HG03159 (cell line): ENCODE data around the gene MAGEA9B.
"Not testable (repeated sequence)": the region's sequence is repeated elsewhere in the genome, so short reads cannot be mapped to it uniquely, and the experiment has no call there.

Experiments
- ATAC-seq: cut with Tn5 transposase; IDR thresholded peaks from one replicate; pipeline ENCODE4 v1.9.1; 2021; ENCODE audit warnings: mild to moderate bottlenecking, moderate library complexity; ENCODE audit not compliant: unreplicated experiment

MAGEA9B gene, protein sequence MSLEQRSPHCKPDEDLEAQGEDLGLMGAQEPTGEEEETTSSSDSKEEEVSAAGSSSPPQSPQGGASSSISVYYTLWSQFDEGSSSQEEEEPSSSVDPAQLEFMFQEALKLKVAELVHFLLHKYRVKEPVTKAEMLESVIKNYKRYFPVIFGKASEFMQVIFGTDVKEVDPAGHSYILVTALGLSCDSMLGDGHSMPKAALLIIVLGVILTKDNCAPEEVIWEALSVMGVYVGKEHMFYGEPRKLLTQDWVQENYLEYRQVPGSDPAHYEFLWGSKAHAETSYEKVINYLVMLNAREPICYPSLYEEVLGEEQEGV

DNA sequence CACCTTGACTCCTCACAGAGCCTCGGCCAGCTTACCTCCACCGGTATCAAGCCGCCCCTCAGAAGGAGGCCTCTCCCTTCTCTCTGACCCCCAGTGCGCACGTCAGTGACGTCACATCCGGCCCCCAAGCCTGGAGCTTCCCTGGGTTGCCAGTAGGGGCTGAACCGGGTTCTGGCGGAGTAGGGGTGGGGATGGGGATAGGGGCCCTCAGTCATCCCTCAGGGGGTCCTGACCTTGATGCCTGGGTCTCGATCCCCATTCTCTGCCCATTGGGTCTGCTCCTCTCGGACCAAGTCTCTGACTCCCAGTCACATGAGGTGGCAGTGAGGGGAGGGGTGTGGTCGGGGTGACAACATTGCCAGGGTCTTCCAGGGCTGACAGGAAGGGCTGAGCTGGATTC, at the start of gene MAGEA9B:
Gene MAGEA9B, minus strand, starts transcription at position 101 of the 400 bp plus-strand sequence. CDS start 4,280 bp downstream, outside the sequence.
- not testable (repeated sequence) for ATAC-seq

DNA sequence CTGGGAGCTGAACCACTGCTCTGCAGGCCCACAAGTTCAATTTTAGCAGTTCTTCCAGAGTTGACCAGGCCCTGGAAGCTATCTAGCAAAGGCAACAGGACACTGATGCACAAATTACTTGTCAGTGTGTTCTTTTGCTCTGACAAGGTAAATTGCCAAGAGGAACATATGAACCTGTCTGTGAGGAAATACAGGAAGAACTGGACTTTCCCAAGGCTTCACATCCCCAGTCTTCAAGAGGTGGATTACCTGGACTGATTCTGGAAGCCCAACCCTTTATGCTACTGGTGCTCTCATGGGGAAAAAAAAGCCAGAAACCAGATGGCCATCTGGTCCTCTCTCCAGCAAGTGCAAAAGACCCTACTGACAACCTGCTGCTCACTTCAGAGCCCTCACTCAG, 46.3 kb upstream of the MAGEA9B start:
- ATAC-seq, result no peak

DNA sequence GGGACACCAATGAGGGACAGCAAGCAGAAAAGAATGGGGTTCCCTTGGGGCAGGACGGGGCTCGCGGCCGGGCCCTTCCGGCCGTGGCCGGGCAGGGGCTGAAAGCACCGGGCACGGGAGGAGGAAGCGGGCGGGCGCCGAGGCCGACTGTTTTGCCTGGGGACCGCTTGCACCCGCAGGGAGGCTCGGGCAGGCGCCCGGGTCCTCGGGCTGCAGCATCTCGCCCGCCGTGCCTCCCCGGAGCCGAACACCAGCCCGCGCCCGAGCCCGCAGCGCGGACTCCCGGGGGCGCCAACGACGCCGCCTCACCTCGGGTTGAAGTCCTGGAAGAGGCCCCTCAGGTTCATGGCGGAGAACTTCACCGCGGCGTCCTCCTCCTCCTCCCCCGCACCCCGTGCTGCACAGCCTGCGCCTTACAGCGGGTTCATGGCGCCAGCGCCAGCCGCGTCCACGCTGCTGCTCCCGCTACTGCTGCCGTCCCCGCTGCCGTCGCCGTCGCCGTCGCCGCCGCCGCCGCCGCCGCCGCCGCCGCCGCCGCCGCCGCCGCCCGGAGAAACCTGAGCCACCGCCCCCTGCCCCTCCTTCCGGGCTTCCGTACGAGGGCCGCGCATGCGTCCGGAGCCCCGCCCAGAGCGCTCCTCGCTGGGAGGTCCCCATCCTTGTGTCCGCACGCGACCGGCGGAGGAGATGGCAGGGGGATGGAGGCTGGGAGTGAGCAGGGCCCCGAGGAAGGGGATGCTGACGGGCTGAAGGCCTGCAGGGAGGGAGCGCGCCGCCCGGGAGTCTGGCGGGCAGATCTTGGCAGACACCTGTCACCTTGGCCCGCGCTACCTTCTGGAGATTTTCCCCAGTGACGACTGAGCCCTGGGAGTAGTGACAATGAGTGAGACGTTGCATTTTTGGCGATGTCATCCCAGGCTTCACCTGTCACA, 44.2 kb upstream of the MAGEA9B start, which contains the start of gene TMEM185A:
Gene TMEM185A, minus strand, starts transcription at position 559 of the 932 bp plus-strand sequence. Its CDS starts 212 bp downstream, at position 347.
- peak; percentile 72 for ATAC-seq

DNA sequence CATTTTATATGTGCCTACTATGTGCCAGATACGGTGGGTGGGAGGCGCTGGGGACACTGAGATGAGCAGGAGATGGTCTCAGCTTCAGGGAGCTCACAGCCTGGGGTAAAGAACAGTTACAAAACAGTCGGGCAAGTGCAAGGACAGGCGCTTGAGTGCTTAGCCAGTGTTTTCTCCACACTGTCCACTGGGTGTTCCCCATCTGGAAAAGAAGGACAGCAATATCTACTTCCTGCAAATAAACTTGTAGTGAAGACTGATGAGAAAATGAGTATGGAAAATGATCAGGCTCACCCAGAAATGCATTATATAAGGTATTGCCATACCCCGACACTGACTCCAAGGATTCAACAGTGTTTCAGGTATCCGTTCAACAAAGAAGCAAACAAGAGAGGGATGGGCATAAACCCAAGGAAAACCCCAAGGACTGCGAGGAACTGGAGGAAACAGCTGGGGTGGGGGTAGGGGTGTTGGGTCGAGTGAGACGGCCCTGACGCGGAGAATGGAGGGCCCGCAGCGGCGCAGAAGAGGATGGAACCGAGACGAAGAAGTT, 43.5 kb upstream of the MAGEA9B start:
- no peak for ATAC-seq

DNA sequence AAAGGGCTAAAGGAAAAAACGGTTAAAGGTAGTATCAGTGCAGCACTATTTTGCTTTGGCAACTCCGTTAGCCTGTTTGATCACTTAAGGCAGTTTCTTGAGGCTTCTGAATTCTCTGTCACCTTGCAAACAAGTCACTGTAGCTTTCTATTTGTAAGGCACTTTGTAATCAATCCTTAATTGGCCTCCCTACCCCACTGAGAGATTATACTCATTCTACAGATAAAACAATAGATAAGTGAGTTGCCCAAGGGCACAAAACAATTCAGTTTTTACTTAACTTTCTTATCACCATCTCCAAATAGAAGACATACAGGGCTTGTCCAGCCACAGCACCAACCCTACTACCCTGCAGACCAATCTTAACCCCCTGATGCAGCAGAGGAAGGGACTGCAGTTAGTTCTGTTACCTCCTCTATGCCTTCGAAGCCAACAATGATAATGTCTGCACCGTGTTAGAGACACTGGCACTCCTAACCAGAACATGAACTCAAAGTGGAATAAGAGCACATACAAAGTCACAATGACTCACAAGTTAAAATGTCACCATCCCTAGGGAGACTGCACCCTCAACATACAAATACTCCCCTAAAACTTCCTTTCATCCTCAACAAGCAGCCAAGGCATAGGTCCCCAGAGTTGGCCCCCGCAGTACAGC, 42.6 kb upstream of the MAGEA9B start:
- no peak for ATAC-seq

DNA sequence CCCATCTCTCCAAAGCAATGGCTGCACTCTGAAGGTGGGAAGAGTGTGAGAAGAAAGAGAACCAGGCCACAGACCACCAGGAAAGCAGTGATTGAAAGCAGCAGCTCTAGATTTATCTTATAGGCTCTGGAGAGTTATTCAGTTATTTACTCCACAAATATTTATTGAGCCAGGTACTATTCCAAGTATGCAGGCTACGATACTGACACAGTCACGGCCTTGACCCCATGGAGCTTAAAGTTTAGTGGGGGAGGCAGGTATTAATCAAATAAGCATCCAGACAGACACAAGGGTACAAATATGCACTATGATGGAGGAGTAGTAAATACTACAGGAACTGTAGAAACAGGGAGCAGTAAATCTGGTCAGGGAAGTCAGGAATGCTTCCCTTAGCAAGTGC, 41.5 kb upstream of the MAGEA9B start:
- no peak for ATAC-seq

DNA sequence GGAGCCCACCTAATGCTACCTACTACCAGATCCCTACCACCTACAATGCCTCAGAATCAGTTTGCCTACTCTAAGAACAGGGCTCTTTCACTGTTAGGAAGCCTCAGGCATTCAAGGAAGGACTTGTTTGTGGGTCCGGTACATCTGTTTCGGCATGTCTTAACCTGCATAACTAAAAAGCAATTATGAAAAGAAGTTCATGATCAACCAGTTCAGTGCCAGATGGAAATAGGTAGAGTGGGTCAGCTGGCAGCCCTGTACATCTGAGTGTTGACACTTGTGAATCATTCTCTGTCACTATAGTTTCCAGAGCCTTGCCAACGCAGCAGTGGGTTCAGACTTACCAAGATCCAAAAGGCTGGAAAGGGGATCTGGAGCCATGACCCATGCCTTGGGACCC, 41.0 kb upstream of the MAGEA9B start:
- ATAC-seq, result no peak

DNA sequence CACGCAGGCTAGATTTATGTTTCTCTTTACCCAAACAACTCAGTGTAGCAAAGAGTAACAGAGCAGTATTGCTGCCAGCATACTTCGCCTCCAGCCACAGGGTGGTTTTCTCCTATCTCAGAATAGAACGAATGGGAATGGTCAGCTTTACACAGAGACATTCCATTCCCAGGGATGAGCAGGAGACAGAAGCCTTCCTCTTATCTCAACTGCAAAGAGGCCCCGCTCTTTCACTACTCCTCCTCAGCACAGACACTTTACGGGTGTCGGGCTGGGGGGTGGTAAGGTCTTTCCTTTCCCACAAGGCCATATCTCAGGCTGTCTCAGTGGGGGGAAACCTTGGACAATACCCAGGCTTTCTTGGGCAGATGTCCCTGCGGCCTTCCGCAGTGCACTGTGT, 39.6 kb upstream of the MAGEA9B start:
- not testable (repeated sequence) for ATAC-seq

DNA sequence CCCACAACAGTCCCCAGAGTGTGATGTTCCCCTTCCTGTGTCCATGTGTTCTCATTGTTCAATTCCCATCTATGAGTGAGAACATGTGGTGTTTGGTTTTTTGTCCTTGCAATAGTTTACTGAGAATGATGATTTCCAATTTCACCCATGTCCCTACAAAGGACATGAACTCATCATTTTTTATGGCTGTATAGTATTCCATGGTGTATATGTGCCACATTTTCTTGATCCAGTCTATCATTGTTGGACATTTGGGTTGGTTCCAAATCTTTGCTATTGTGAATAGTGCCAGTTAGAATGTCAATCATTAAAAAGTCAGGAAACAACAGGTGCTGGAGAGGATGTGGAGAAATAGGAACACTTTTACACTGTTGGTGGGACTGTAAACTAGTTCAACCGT, 32.4 kb upstream of the MAGEA9B start:
- ATAC-seq, result not testable (repeated sequence)

DNA sequence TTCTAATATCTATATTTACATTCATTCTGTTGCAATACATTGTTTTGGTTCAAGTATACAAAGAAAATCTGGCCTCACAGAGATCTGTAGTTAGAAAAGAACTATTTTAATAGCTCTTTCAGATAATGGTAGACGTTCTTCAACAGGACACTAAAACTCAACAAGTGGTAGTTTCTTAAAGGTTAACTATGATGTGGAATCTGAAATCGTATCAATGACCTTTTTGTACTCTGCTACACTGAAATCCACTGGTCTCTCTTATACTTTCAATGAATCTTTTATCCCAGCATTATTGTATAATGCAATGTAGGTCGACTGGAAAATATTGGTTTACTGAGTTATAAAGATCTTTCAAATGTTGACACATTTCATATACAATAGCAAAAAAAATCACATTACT, 31.6 kb upstream of the MAGEA9B start:
- no peak for ATAC-seq

DNA sequence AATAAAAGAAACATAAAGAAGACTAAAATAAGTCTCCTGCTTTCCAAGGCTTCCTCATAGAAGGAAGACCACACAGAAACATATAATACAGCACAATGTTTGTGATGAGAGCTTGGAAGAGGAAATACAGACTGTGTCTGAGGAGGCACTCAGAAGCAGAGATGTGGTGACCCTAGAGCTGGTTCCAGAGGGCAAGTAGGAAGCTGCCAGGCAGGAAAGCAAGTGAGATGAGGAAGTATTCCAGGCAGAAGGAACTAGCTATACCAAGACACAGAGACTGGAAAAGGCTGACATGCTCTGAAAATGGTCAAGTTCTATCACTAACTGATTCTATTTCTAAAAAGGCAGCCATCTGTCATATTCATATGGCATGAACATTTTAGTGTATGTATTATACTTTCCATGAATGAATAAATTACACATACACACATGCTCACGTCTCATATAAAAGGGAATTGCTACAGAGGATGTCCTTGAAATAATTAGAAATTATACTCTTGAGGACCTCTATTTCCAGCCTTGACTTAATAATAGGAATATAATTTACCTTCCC, 24.4 kb upstream of the MAGEA9B start:
- ATAC-seq, result no peak

DNA sequence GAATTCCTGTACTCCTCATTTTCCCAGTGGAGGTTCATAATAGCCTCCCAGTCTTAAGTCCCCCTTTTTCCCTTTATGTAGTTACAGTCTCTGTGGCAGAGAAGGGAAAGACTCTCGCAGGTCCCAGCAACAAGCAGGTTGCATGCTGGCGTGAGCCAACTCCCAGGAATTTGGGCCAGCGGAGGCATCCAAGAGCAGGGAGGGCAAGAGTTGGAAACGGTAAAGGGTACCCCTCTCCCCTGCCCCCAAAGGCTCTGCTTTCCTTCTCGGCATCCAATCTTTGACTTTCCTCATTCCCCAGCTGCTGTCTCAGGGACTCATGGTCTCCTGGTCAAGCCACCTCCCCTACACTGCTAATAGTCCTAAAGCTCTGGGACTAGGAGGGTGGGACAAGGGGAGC, 23.3 kb upstream of the MAGEA9B start:
- no peak for ATAC-seq

DNA sequence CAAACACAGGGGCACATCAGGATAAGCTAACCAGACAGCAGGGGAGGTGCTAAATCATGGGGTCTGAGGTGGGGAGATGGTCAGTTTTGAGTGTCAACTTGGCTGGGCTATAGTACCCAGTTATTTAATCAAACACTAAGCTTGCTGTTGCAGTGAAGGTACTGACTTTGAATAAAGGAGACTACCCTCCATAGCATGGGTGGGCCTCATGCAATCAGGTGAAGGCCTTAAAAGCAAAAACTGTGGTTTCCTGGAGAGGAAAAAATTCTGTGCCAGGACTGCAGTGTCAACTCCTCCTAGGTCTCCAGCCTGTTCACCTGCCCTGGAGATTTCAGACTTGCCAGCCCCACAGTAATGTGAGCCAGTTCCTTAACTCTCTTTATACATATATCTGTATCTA, 20.4 kb upstream of the MAGEA9B start:
- ATAC-seq, result no peak

DNA sequence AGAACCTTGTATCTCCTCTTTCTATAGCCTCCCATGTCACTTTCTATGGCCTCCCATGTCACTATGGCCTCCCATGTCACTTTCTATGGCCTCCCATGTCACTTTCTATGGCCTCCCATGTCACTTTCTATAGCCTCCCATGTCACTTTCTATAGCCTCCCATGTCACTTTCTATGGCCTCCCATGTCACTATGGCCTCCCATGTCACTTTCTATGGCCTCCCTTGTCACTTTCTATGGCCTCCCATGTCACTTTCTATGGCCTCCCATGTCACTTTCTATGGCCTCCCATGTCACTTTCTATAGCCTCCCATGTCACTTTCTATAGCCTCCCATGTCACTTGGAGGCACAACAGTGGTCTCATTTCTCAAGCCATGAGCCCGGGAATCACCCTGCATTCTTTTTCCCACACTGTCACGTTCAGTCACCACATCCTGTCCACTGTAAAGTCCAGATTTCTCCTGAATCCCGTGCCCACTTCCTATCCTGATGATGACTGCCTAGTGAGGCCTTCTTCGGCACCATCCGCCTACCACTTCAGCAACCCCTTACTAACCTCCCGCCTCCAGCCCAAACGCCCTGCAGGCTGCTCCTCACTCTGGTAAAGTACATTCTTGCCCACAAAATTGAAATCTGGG, 18.1 kb upstream of the MAGEA9B start:
- not testable (repeated sequence) for ATAC-seq

DNA sequence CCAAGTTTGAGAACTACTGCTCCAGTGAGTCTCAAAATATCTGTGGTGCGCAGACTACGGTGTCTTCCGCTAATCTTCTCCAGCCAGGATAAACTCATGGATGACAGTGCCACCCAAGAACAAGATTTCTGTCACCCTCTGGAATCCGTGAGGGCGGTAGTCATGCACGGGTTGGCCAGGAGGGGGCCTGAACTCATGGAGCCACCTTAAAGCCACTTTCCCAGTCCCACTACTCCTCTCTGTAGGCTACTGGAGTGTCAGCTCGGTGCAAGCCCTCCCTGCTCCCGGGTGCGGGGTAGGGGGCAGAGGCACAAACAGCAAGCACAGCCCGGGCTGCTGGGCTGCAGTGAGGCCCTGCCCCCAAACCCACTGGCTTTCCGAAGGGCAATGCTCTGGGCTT, 11.3 kb upstream of the MAGEA9B start:
- not testable (repeated sequence) for ATAC-seq

DNA sequence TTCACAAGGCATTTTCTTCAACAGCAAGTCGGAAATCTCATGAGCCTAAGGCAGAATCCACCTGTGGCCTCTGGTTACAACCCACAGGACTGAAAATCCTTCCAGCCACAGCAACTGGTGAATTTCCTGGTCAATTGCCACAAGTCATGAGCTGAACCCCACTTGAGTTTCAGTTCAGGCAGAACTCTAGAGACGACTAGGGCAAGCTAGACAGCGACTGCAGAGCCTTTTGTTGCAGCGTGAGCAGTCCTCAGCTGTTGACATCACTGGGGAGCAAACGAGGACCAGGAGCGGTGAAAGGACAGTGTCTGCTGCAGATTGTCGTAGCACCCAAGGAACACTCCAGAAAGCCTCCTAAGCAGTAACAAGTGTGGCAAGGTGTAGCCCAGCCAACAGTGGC, 8.7 kb upstream of the MAGEA9B start:
- not testable (repeated sequence) for ATAC-seq

DNA sequence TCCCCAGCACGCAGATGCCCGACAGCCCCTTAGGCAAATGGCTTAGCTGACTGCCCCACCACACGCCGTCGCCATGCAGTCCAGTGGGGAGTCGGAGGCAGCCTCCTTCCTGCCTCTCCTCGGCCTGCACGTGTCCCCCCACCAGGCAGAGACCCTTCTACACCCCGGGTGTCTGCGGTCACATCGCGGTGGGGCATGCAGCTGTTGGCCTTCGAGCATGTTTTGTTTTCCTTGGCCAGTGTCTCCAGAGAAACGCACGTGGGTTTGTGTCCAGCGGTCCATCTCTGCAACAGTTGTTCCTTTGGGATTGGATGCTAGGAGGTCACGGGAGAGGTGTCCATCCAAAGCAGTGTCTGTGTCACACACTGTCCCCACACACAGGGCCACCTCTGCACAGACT, 8.0 kb upstream of the MAGEA9B start, which contains the start of gene HSFX2:
Gene HSFX2, minus strand, starts transcription at position 101 of the 400 bp plus-strand sequence. CDS start 614 bp downstream, outside the sequence.
- not testable (repeated sequence) for ATAC-seq

DNA sequence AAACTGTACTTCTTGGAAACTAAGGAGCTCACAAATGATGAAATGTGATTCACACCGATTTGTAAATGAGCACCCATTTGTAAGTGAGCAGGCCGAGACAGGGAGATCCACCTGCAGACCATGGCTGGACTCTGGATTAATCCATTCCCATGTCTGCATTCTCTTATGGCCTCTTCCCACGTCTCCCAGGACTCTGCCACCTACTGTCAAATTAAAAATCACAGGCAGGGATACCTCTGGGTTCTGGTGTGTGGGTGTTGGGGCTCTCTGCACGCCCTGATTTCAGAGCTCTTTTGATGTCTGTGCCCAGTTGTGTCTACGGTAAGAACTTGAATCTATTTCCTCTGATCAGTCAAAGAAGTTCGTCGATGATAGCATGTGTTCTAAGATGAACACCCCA, 3.7 kb upstream of the MAGEA9B start:
- not testable (repeated sequence) for ATAC-seq

DNA sequence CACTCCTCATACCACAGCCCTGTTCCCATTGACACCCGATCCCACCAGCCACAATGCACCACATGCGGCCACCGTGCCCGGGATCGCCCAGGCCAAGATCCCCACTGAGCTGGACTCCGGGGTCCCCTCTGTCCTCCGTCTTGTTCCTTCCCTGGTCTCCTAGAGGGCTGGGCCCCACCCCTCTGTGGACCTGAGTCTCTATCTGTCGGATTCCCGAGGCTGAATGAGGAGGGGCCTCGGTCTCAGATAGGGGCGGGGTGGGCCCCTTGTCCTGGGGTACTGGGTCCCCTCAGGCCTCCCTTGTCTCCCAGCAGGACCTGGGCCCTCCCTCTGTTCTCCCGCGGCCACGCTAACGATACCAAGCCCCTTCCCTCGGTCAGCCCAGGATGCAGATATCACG, 1.6 kb downstream of the MAGEA9B start:
- ATAC-seq, result not testable (repeated sequence)

DNA sequence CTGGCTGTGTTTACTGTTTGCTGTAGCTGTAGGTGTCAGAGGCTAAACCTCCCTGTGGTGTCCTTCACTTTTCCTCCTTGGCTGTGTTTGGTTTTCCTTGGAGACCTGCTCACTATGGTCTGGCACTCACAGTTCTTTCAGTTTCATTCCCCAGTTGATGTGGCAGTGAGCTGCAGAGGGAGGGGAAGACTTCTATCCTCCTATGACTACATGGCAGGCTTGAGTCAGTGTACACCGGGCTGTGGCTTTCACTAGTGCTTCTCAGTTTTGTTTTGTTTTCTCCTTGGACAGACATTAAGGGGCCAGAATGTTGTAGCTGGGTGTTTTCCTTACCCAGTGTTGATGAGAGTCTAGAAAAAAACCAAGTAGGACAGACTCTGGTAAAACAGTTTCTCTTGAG, 13.8 kb downstream of the MAGEA9B start:
- ATAC-seq, result peak; percentile 100
